Heart left ventricle (tissue), 13 donors: ENCODE results near the gene EEF1E1.

Experiments used
- CTCF ChIP-seq, 12 donors: fragments of 200-600 bp; sonication (generic) in 4 of 12; IDR thresholded peaks; one replicate each; pipeline versions ENCODE4 v1.5.0 to v1.8.0; 2018 to 2022; ENCODE audit warnings: antibody characterized with exemption in 12 of 12, mild to moderate bottlenecking in 5 of 12
- POLR2A ChIP-seq, 2 donors: fragments of 450-650 bp; IDR thresholded peaks; one replicate each; pipeline ENCODE4 v1.6.1; 2017; ENCODE audit warnings: antibody characterized with exemption in 2 of 2, mild to moderate bottlenecking in 2 of 2, moderate library complexity in 2 of 2
- donor health status: ischemic (EF 13 %, LVEDD 7.1; RV severe dilation, severe dysfunction).
- donor health status: DM: no; HTN: yes; CAD: no.
- donor health status: DM: no; HTN: no; CAD: no.
- donor health status: ischemic (EF 25% LVEDD 6.9; RV normal size, moderate dysfunction).
- donor health status: ischemic (EF 25% LVEDD 5.7; RV mildly dilated, moderate dysfunction).
- donor health status: ischemic (EF 35%, LVEDD 5.7; RV mildly dilated, moderate dysfunction).
- donor health status: nonischemic (EF 11% LVEDD 7.7; RV severe dilation, severe dysfunction).
- donor health status: DM: yes; HTN: yes; CAD: no.
- donor health status: PGD.
- donor health status: ischemic (EF 29% LVEDD 5.4; RV normal size, mild dysfunction).
- donor health status: nonischemic (EF 23%, LVEDD 6.1; RV moderate dilation, normal function).

- no peak for TF ChIP-seq CTCF (IDR thresholded peaks at IDR 0.05)
- no peak for TF ChIP-seq POLR2A (IDR thresholded peaks at IDR 0.05)
These were observed 7.9 kb upstream of the EEF1E1 start for GRCh38 chr6:8110117-8110721.
